GM12878 (cell line): Measurements from ENCODE around the gene NANOS1. TPM values are rescaled to one million over a fixed set of nuclear protein-coding genes. Genes with fewer than 3 reads are reported as not detected.
A peak's percentile ranks its signal among the peaks of the same experiment; 100 is the strongest.

Experiments used
- ATAC-seq: fragments of 200-7000 bp; cut with Tn5 transposase; 3 replicates; pipeline ENCODE4 v1.9.1; 2020; ENCODE audit warnings: mild to moderate bottlenecking, moderate library complexity
- BruUV-seq: library from RNA; stranded (reverse); fragments of 400-500 nt; replicated peaks from 2 replicates; lab custom pipeline; 2021; lab: Mats Ljungman, UMichigan
- CTCF ChIA-PET: fragments of 300-600 bp; sonication (Branson Sonifier 250); formaldehyde crosslinking; extraction: SDS; loops from one replicate; lab custom pipeline; 2021; ENCODE audit warnings: inconsistent platforms; lab: Yijun Ruan, JAX
- POLR2A ChIA-PET: fragments of 350-600 bp; formaldehyde crosslinking; extraction: SDS; loops from one replicate; lab custom pipeline; 2021; ENCODE audit warnings: inconsistent platforms; lab: Charles Lee
- RAD21 ChIA-PET: fragments of 300-600 bp; sonication (Branson Sonifier 250); formaldehyde crosslinking; loops from one replicate; lab custom pipeline; 2023; ENCODE audit warnings: antibody characterized with exemption; ENCODE audit not compliant: unreplicated experiment; lab: Charles Lee
- SMC1A ChIA-PET: fragments of 300-600 bp; sonication (Branson Sonifier 250); formaldehyde crosslinking; loops from one replicate; lab custom pipeline; 2023; ENCODE audit not compliant: unreplicated experiment, uncharacterized antibody; lab: Charles Lee
- DNase-seq: peaks from one replicate; pipeline ENCODE4 v3.0.0-alpha.2; 2011; ENCODE audit warnings: low read depth, low spot score
- FAIRE-seq: peaks from 3 replicates; lab custom pipeline; 2011; peaks lifted over from hg19 to GRCh38; lab: Jason Lieb, UNC
- H2AFZ ChIP-seq: 2 replicates; pipeline ENCODE4 v1.6.0; 2011; ENCODE audit warnings: low read depth, low read length, control low read depth; ENCODE audit not compliant: control insufficient read depth
- H3K27ac ChIP-seq: 2 replicates; pipeline ENCODE4 v1.5.1; 2011; ENCODE audit warnings: control low read depth; ENCODE audit not compliant: control insufficient read depth, insufficient read depth
- H3K27me3 ChIP-seq, 2 experiments: replicated peaks in 1 of 2; 2 replicates each; pipeline versions ENCODE4 v1.6.0 to v1.6.1; 2011; ENCODE audit warnings: low read length in 1 of 2; ENCODE audit not compliant: control insufficient read depth in 2 of 2, insufficient read depth in 2 of 2
- H3K36me3 ChIP-seq, 2 experiments: 2 replicates each; pipeline ENCODE4 v1.5.1; 2011; ENCODE audit warnings: low read length in 1 of 2; ENCODE audit not compliant: control insufficient read depth in 2 of 2, insufficient read depth in 2 of 2
- H3K4me1 ChIP-seq: 2 replicates; pipeline ENCODE4 v1.6.1; 2011; ENCODE audit warnings: mild to moderate bottlenecking, low read length, moderate library complexity, mixed read lengths; ENCODE audit not compliant: control insufficient read depth, insufficient read depth
- H3K4me2 ChIP-seq: 2 replicates; pipeline ENCODE4 v1.6.0; 2011; ENCODE audit warnings: control low read depth; ENCODE audit not compliant: control insufficient read depth, insufficient read depth
- H3K4me3 ChIP-seq: fragments of 200-600 bp; sonication (generic); 2 replicates; pipeline ENCODE4 v1.5.1; 2016
- H3K79me2 ChIP-seq: 2 replicates; pipeline ENCODE4 v1.6.0; 2011; ENCODE audit warnings: low read length; ENCODE audit not compliant: control insufficient read depth, insufficient read depth
- H3K9ac ChIP-seq: 2 replicates; pipeline ENCODE4 v1.8.0; 2011; ENCODE audit warnings: low read length, control low read depth, mixed read lengths; ENCODE audit not compliant: control insufficient read depth, insufficient read depth
- H3K9me3 ChIP-seq: replicated peaks from 3 replicates; pipeline ENCODE4 v1.5.1; 2011; ENCODE audit warnings: mild to moderate bottlenecking, low read length; ENCODE audit not compliant: control insufficient read depth, insufficient read depth
- H4K20me1 ChIP-seq: 2 replicates; pipeline ENCODE4 v1.6.0; 2011; ENCODE audit not compliant: control insufficient read depth, insufficient read depth
- CBX5 ChIP-seq: sonication (generic); IDR thresholded peaks from 2 replicates; pipeline ENCODE4 v1.6.1; 2016; ENCODE audit warnings: low read depth, moderate library complexity, mild to moderate bottlenecking, inconsistent platforms
- CTCF ChIP-seq, 3 experiments: IDR thresholded peaks in 2 of 3; conservative IDR thresholded peaks in 1 of 3; 2 replicates each; pipeline ENCODE4 v1.5.1; 2011; ENCODE audit warnings: low read depth in 3 of 3, low read length in 3 of 3, mild to moderate bottlenecking in 3 of 3, control low read depth in 2 of 3, moderate library complexity in 2 of 3, inconsistent platforms in 1 of 3, mixed read lengths in 1 of 3; ENCODE audit not compliant: control insufficient read depth in 2 of 3, insufficient read depth in 1 of 3; ENCODE audit errors: extremely low read depth in 1 of 3
- IRF4 ChIP-seq: IDR thresholded peaks from 2 replicates; pipeline ENCODE4 v1.6.1; 2011; ENCODE audit warnings: low read depth, low read length
- KDM1A ChIP-seq: fragments of 200-600 bp; sonication (generic); IDR thresholded peaks from 2 replicates; pipeline ENCODE4 v1.6.1; 2016; ENCODE audit warnings: borderline replicate concordance
- KLF5 ChIP-seq: fragments of 450-650 bp; IDR thresholded peaks from 2 replicates; pipeline ENCODE4 v1.6.1; 2014; ENCODE audit warnings: mild to moderate bottlenecking; ENCODE audit not compliant: partially characterized antibody
- RFX5 ChIP-seq: IDR thresholded peaks from 2 replicates; pipeline ENCODE4 v1.6.1; 2011; ENCODE audit warnings: low read depth, low read length, improper control_type of control experiment
- SUPT20H ChIP-seq: IDR thresholded peaks from 2 replicates; pipeline ENCODE4 v1.6.1; 2011; ENCODE audit warnings: low read depth, mild to moderate bottlenecking, low read length, moderate library complexity, borderline replicate concordance; ENCODE audit not compliant: control insufficient read depth
- TAF1 ChIP-seq: IDR thresholded peaks from 2 replicates; pipeline ENCODE4 v1.6.1; 2011; ENCODE audit warnings: mild to moderate bottlenecking, low read depth, low read length, borderline replicate concordance
- WGBS: methylation state at CpG from one replicate; pipeline ENCODE4 v1.1.6; 2016; ENCODE audit warnings: low lambda C conversion rate; ENCODE audit not compliant: insufficient replicate concordance, insufficient coverage; ENCODE audit errors: missing lambda C conversion rate; 5-methylcytosine and 5-hydroxymethylcytosine counted together
- in situ Hi-C: fragments of 300-500 bp; cut with MboI; formaldehyde crosslinking; loops from 9 replicates; pipeline ENCODE4 v1.14.3; 2018; ENCODE audit warnings: mixed read lengths
- intact Hi-C: fragments of 100-400 bp; cut with micrococcal nuclease; formaldehyde crosslinking; loops from one replicate; pipeline ENCODE4 v1.14.2; 2022; ENCODE audit not compliant: unreplicated experiment
- polyA plus RNA-seq, 11 experiments: library from polyadenylated mRNA; depleted of rRNA in 4 of 11; unstranded in 6 of 11; stranded (reverse) in 5 of 11; fragments of >200 nt; fragmentation: Nextera tagmentation in 4 of 11; fragmentation: Illumina TruSeq in 1 of 11; extraction: Ambion mirVana in 4 of 11; extraction: Trizol in 1 of 11; gene quantifications; 1 replicate in 1 of 11; 2 replicates in 10 of 11; pipeline versions ENCODE4 v1.2.1 to v1.2.3, GENCODE V29; 2011 to 2016; ENCODE audit warnings: inconsistent platforms in 2 of 11, missing spikeins in 2 of 11, low read depth in 1 of 11
- total RNA-seq, 4 experiments: library from RNA; depleted of rRNA in 3 of 4; stranded (reverse); fragments of >200 nt in 3 of 4; fragmentation: Illumina TruSeq in 1 of 4; extraction: Trizol in 1 of 4; gene quantifications; 2 replicates each; pipeline versions ENCODE4 v1.2.1 to v1.2.3, GENCODE V29; 2013 to 2021

Gene NANOS1
- total and polyA plus RNA-seq, 10 of the 15 experiments (the other 5 are each of a cell fraction or from before 2014, with no cell fraction given) = 0.03 to 0.55 (median 0.28) TPM; not detected in 2

DNA sequence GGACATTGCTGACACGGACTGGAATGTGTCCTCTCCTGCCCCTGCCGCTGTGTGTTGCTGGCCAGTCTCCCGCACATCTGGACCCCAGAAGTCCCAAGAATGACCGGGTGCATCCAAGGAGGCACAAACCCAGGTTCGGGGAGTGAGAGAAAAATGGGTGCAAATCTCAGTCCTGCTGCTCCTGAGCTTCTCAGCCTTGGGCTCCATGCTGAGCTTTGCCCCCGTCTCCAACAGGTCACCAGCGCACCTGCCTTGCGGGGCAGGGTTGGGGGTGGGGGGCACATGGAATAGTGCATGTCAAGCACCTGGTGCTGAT lies 6.0 kb upstream of the NANOS1 start (continued):
- TF ChIP-seq SUPT20H (no peak), KLF5 (no peak)

DNA sequence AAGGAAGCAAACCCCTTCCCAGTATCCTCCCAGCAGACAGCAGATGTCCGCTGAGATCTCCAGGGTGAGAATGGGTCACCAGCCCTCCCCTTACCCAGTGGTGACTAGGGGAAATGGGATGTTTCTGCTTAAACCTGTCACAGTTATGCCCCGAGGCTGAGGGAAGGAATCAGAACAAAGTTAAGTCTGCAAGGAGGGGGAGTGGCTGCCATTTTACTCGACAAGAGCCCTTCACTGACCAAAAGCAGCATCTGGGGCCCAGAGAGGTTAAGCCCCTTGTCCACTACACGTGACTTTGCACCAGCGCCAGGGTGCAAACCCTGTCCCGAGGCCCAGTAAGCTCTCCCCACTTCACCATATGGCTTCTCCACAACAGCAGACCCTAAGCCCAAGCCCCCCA lies 4.6 kb upstream of the NANOS1 start:
- FAIRE-seq = no peak
- Histone ChIP-seq H2AFZ (no peak overlapping the region), H3K4me1 (peaks cover 5% of the 10 kb centered on the region), H3K4me2 (no peak overlapping the region), H3K36me3 (no peaks in the 10 kb centered on the region)
- intact Hi-C loops (loop anchor here (5.0 kb wide), 1 partner anchor 38 kb away; no protein-coding TSS in a partner anchor), in situ Hi-C loops (no loop called here)
- DNase-seq = no peak
- TF ChIP-seq KDM1A (no peak), TAF1 (no peak), CBX5 (no peak), IRF4 (no peak)
- TF ChIP-seq, all 136 proteins: peak for 0
- no peaks in the 10 kb centered on the region; the same call in 1 of the 2 replicates for H4K20me1 ChIP-seq
- H3K27me3 ChIP-seq = peaks cover 0 to 7% of the 10 kb centered on the region in 2 experiments; a peak in 3 of 4 replicates
- SMC1A ChIA-PET = no interaction called here
- RAD21 ChIA-PET = interaction anchor here (1.3 kb wide), 1 partner anchor 174 kb away, joined by 5 read pairs; no protein-coding TSS in a partner anchor
- no TSS peak for BruUV-seq
- H3K9me3 ChIP-seq = no peaks in the 10 kb centered on the region
- POLR2A ChIA-PET = no interaction called here
- H3K27ac ChIP-seq = no peak overlapping the region
- no peak overlapping the region for H3K9ac ChIP-seq
- CTCF ChIA-PET = no interaction called here
- no peaks in the 10 kb centered on the region for H3K79me2 ChIP-seq
- no peak for ATAC-seq
- 20% methylated on average over 6 of the region's 6 CpGs for WGBS
- no peak overlapping the region for H3K4me3 ChIP-seq

DNA sequence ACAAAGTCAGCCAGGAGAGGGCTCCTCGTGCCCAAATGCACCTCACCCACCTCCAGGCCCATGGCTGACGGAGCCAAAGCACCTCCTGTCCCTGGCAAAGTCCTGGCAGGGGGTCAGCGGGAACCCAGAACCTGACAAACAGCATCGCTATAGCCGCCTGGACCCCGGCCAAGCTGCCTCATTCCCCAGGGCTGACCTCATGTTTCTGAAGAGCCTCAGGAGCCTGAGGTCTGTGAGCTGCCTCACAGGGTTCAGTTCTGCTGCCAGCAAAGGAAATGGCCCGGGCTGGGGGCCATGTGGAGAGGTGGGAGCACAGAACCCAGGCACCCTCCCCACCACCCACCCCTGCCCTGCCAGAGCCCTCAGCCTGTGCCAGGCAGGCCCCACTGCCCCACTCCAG lies 4.2 kb upstream of the NANOS1 start:
- no peaks in the 10 kb centered on the region for H3K79me2 ChIP-seq
- RAD21 ChIA-PET = interaction anchor here (0.6 to 1.3 kb wide), 2 partner anchors 173 to 286 kb away, joined by 3 to 5 read pairs; no protein-coding TSS in a partner anchor
- no peak overlapping the region for H3K9ac ChIP-seq
- 31% methylated on average over 7 of the region's 7 CpGs for WGBS
- H4K20me1 ChIP-seq = no peaks in the 10 kb centered on the region; the same call in 1 of the 2 replicates
- intact Hi-C loops = loop anchor here (5.0 kb wide), 1 partner anchor 38 kb away; no protein-coding TSS in a partner anchor
- H3K4me3 ChIP-seq = no peak overlapping the region
- TF ChIP-seq CTCF (IDR thresholded peaks at IDR 0.05 in 2 of 3, conservative IDR thresholded peaks at IDR 0.05 in 1 of 3; ENCODE audit: control insufficient read depth in 2 of 3, extremely low read depth in 1 of 3, insufficient read depth in 1 of 3, low read depth in 3 of 3, low read length in 3 of 3) (peak in 1 of 3 experiments; percentile 22; a peak in 1 of 6 replicates), RFX5 (no peak)
- TF ChIP-seq, all 136 proteins: peak for 1
- H3K4me2 ChIP-seq = no peak overlapping the region
- in situ Hi-C loops = no loop called here
- FAIRE-seq (no peak), DNase-seq (no peak), ATAC-seq (no peak)
- H2AFZ ChIP-seq = no peak overlapping the region
- CTCF ChIA-PET = no interaction called here
- H3K27me3 ChIP-seq = peaks cover 0 to 7% of the 10 kb centered on the region in 2 experiments; a peak in 3 of 4 replicates
- H3K4me1 ChIP-seq = peaks cover 5% of the 10 kb centered on the region
- BruUV-seq = no TSS peak
- POLR2A ChIA-PET = no interaction called here
- SMC1A ChIA-PET = no interaction called here
- no peaks in the 10 kb centered on the region for H3K36me3 ChIP-seq
- H3K27ac ChIP-seq = no peak overlapping the region
- H3K9me3 ChIP-seq = no peaks in the 10 kb centered on the region
